Measurements from ENCODE around the gene ATMIN.

DNA sequence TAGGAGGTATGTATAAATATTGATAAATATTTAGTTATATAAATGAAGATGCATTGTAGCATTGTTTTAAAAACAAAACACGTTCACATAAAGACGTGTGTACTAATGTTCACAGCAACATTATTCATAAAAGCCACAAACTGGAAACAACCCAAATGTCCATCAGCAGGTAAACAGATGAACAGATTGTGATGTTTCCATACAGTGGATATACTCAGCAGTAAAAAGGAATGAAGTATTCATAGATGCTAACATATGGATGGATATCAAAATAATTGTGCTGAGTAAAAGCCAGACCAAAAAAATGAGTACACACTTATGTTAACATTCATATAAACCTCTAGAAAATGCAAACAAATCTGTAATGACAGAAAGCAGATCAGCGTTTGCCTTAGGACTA, 22.7 kb upstream of the ATMIN start:
- TF ChIP-seq, protein P1, sequence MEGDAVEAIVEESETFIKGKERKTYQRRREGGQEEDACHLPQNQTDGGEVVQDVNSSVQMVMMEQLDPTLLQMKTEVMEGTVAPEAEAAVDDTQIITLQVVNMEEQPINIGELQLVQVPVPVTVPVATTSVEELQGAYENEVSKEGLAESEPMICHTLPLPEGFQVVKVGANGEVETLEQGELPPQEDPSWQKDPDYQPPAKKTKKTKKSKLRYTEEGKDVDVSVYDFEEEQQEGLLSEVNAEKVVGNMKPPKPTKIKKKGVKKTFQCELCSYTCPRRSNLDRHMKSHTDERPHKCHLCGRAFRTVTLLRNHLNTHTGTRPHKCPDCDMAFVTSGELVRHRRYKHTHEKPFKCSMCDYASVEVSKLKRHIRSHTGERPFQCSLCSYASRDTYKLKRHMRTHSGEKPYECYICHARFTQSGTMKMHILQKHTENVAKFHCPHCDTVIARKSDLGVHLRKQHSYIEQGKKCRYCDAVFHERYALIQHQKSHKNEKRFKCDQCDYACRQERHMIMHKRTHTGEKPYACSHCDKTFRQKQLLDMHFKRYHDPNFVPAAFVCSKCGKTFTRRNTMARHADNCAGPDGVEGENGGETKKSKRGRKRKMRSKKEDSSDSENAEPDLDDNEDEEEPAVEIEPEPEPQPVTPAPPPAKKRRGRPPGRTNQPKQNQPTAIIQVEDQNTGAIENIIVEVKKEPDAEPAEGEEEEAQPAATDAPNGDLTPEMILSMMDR (IDR thresholded peaks at IDR 0.05) = no peak
- TF ChIP-seq POLR2A (IDR thresholded peaks at IDR 0.05) = no peak
